Panc1 (cell line): ENCODE data around the gene MCF2L2. TPM values are rescaled to one million over a fixed set of nuclear protein-coding genes. Genes with fewer than 3 reads are reported as not detected.

Source experiments
- ATAC-seq: fragments of 200-7000 bp; cut with Tn5 transposase; 2 replicates; pipeline ENCODE4 v1.9.1; 2020; ENCODE audit warnings: mild to moderate bottlenecking, moderate library complexity
- BruUV-seq: library from RNA; stranded (reverse); fragments of 400-500 nt; replicated peaks from 2 replicates; lab custom pipeline; 2021; lab: Mats Ljungman, UMichigan
- CTCF ChIA-PET: fragments of 300-600 bp; sonication (Branson Sonifier 250); formaldehyde crosslinking; loops from one replicate; lab custom pipeline; 2022; ENCODE audit warnings: antibody characterized with exemption; lab: Charles Lee
- POLR2A ChIA-PET: fragments of 300-600 bp; sonication (Branson Sonifier 250); formaldehyde crosslinking; loops from one replicate; lab custom pipeline; 2022; ENCODE audit warnings: antibody characterized with exemption; lab: Charles Lee
- DNase-seq: peaks from one replicate; pipeline ENCODE4 v3.0.0-alpha.2; 2010; ENCODE audit warnings: low read depth, low spot score
- H3K27ac ChIP-seq: 2 replicates; pipeline ENCODE4 v1.5.1; 2011; ENCODE audit warnings: mild to moderate bottlenecking, low read length, inconsistent platforms
- H3K27me3 ChIP-seq: fragments of 200-500 bp; sonication (Bioruptor generic); 2 replicates; pipeline ENCODE4 v1.6.0; 2014; ENCODE audit warnings: low read length, inconsistent platforms; ENCODE audit not compliant: control insufficient read depth, insufficient read depth
- H3K36me3 ChIP-seq: fragments of 200-500 bp; sonication (Bioruptor generic); 2 replicates; pipeline ENCODE4 v1.5.1; 2014; ENCODE audit warnings: inconsistent platforms, mild to moderate bottlenecking, low read length, moderate library complexity; ENCODE audit not compliant: control insufficient read depth, insufficient read depth
- H3K4me1 ChIP-seq: 2 replicates; pipeline ENCODE4 v1.5.1; 2011; ENCODE audit warnings: inconsistent platforms, mild to moderate bottlenecking, low read length, moderate library complexity; ENCODE audit not compliant: control insufficient read depth, insufficient read depth
- H3K4me3 ChIP-seq, 2 experiments: 2 replicates each; pipeline ENCODE4 v1.5.1; 2011 to 2012; ENCODE audit warnings: low read depth in 2 of 2, low read length in 2 of 2, mild to moderate bottlenecking in 2 of 2, inconsistent platforms in 1 of 2, moderate library complexity in 1 of 2
- H3K9me3 ChIP-seq: fragments of 200-500 bp; sonication (Bioruptor generic); 2 replicates; pipeline ENCODE4 v1.5.1; 2014; ENCODE audit warnings: low read depth, mild to moderate bottlenecking, inconsistent platforms, low read length, moderate library complexity; ENCODE audit not compliant: control insufficient read depth, insufficient read depth
- CTCF ChIP-seq: fragments of 450-650 bp; IDR thresholded peaks from 2 replicates; pipeline ENCODE4 v1.5.1; 2017; ENCODE audit warnings: mild to moderate bottlenecking
- POLR2AphosphoS5 ChIP-seq: IDR thresholded peaks from 2 replicates; pipeline ENCODE4 v1.6.1; 2012; ENCODE audit warnings: mild to moderate bottlenecking, low read depth, low read length, moderate library complexity
- REST ChIP-seq, 2 experiments: IDR thresholded peaks; 2 replicates each; pipeline ENCODE4 v1.6.1; 2011 to 2012; ENCODE audit warnings: low read depth in 2 of 2, control low read depth in 1 of 2, low read length in 1 of 2, mild to moderate bottlenecking in 1 of 2, moderate library complexity in 1 of 2; ENCODE audit not compliant: insufficient read depth in 1 of 2
- SIN3A ChIP-seq: IDR thresholded peaks from 2 replicates; pipeline ENCODE4 v1.6.1; 2012; ENCODE audit warnings: low read depth, mild to moderate bottlenecking, low read length, moderate library complexity, borderline replicate concordance; ENCODE audit not compliant: insufficient read depth
- TCF7L2 ChIP-seq: IDR thresholded peaks from 2 replicates; pipeline ENCODE4 v1.6.1; 2011; ENCODE audit warnings: mild to moderate bottlenecking, low read depth, low read length, inconsistent platforms
- in situ Hi-C: cut with HindIII; loops from 2 replicates; pipeline ENCODE4 v1.10.0; 2016; ENCODE audit warnings: low sequenced_read_pairs, low pct_unique_long_range_greater_than_20kb
- intact Hi-C: fragments of 100-400 bp; cut with micrococcal nuclease; formaldehyde crosslinking; loops from one replicate; pipeline ENCODE4 v1.10.0; 2022; ENCODE audit not compliant: unreplicated experiment
- total RNA-seq: library from RNA; stranded (reverse); gene quantifications from one replicate; pipeline ENCODE4 v1.2.1, GENCODE V29; 2021; ENCODE audit not compliant: unreplicated experiment

The MCF2L2 gene
- total RNA-seq, 1 experiment from 2014 or later: 1.0 TPM

- H3K27ac ChIP-seq: no peak overlapping the region
- CTCF ChIA-PET: no interaction called here
- BruUV-seq: no TSS peak
- H3K4me1 ChIP-seq: no peaks in the 10 kb centered on the region
- in situ Hi-C loops: no loop called here
- no peak for TF ChIP-seq POLR2AphosphoS5
- no peak for TF ChIP-seq TCF7L2
- TF ChIP-seq REST (IDR thresholded peaks at IDR 0.05; ENCODE audit: insufficient read depth in 1 of 2, low read depth in 2 of 2, low read length in 1 of 2): no peak
- TF ChIP-seq SIN3A: no peak
- no peak for TF ChIP-seq CTCF
- H3K4me3 ChIP-seq: no peak overlapping the region
- ATAC-seq (no peak), DNase-seq (no peak)
- POLR2A ChIA-PET: no interaction called here
- H3K9me3 ChIP-seq: no peaks in the 10 kb centered on the region
- H3K36me3 ChIP-seq: no peaks in the 10 kb centered on the region
- no peaks in the 10 kb centered on the region for H3K27me3 ChIP-seq
- intact Hi-C loops: no loop called here
Measured at GRCh38 chr3:183339461-183340086, 88.8 kb downstream of the MCF2L2 start.

GRCh38 chr3:183338520-183338919 is 89.9 kb downstream of the MCF2L2 start:
- intact Hi-C loops (no loop called here), in situ Hi-C loops (no loop called here)
- no peak for ATAC-seq
- ChIA-PET CTCF (no interaction called here), POLR2A (no interaction called here)
- Histone ChIP-seq H3K27me3 (no peaks in the 10 kb centered on the region), H3K27ac (no peak overlapping the region), H3K4me1 (no peaks in the 10 kb centered on the region), H3K36me3 (no peaks in the 10 kb centered on the region), H3K9me3 (no peaks in the 10 kb centered on the region), H3K4me3 (no peak overlapping the region)
- no peak for TF ChIP-seq CTCF
- no peak for TF ChIP-seq SIN3A
- TF ChIP-seq REST (IDR thresholded peaks at IDR 0.05; ENCODE audit: insufficient read depth in 1 of 2, low read depth in 2 of 2, low read length in 1 of 2): no peak
- TF ChIP-seq POLR2AphosphoS5: no peak
- no peak for TF ChIP-seq TCF7L2
- BruUV-seq: no TSS peak
- no peak for DNase-seq
